OCI-LY3 (cell line): Measurements from ENCODE around the gene FRMD8.

Source experiments
- EZH2phosphoT487 ChIP-seq: fragments of 200-600 bp; shearing (Covaris generic); IDR thresholded peaks from 2 replicates; pipeline ENCODE4 v1.6.1; 2018; ENCODE audit warnings: antibody characterized with exemption, mixed run types, low read depth
- TF ChIP-seq, protein P1 (sequence below): fragments of 200-600, 300-600 bp; sonication (generic); IDR thresholded peaks from 2 replicates; pipeline ENCODE4 v1.5.1; 2014; ENCODE audit warnings: antibody characterized with exemption, low read length, low read depth

DNA sequence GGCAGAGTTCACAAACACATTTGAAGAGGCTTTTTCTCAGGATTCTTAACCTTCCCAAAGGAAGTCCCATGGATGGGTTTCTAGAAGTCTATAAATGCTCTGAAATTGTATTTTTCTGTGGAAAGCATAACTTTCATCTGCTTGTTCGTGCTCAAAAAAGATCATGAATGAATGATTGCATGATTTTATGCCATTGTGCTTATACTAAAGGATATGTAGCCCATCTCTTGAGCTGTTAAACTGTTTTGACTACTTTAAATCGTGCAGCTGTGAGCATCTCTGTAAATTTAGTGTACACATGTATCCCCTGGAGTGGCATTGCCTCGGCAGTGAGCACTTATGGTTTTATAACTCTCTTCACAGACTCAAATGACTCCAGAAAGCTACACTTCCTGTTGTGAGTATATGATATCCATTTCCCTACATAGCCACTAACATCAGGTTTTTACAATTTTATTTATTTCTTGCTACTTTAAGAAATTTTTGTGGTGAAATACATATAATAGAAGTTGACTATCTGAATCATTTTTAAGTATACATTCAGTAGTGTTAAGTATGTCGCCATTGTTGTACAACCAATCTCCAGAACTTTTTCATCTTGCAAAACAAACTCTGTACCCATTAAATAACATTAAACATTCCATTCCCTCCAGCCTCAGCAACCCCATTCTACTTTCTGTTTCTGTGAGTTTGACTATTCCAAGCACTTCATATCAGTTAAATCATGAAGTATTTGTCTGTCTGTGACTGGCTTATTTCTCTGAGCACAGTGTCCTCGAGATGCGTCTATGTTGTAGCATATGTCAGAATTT is 44.2 kb downstream of the FRMD8 start:
- TF ChIP-seq EZH2phosphoT487, result no peak
- TF ChIP-seq, protein P1, sequence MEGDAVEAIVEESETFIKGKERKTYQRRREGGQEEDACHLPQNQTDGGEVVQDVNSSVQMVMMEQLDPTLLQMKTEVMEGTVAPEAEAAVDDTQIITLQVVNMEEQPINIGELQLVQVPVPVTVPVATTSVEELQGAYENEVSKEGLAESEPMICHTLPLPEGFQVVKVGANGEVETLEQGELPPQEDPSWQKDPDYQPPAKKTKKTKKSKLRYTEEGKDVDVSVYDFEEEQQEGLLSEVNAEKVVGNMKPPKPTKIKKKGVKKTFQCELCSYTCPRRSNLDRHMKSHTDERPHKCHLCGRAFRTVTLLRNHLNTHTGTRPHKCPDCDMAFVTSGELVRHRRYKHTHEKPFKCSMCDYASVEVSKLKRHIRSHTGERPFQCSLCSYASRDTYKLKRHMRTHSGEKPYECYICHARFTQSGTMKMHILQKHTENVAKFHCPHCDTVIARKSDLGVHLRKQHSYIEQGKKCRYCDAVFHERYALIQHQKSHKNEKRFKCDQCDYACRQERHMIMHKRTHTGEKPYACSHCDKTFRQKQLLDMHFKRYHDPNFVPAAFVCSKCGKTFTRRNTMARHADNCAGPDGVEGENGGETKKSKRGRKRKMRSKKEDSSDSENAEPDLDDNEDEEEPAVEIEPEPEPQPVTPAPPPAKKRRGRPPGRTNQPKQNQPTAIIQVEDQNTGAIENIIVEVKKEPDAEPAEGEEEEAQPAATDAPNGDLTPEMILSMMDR, result no peak
